GM12878 (cell line): ENCODE measurements around the gene IL17RE. TPM values are rescaled to one million over a fixed set of nuclear protein-coding genes. Genes with fewer than 3 reads are reported as not detected.

Experiments
- ATAC-seq: fragments of 200-7000 bp; cut with Tn5 transposase; 3 replicates; pipeline ENCODE4 v1.9.1; 2020; ENCODE audit warnings: mild to moderate bottlenecking, moderate library complexity
- BruUV-seq: library from RNA; stranded (reverse); fragments of 400-500 nt; replicated peaks from 2 replicates; lab custom pipeline; 2021; lab: Mats Ljungman, UMichigan
- CTCF ChIA-PET: fragments of 300-600 bp; sonication (Branson Sonifier 250); formaldehyde crosslinking; extraction: SDS; loops from one replicate; lab custom pipeline; 2021; ENCODE audit warnings: inconsistent platforms; lab: Yijun Ruan, JAX
- POLR2A ChIA-PET: fragments of 350-600 bp; formaldehyde crosslinking; extraction: SDS; loops from one replicate; lab custom pipeline; 2021; ENCODE audit warnings: inconsistent platforms; lab: Charles Lee
- RAD21 ChIA-PET: fragments of 300-600 bp; sonication (Branson Sonifier 250); formaldehyde crosslinking; loops from one replicate; lab custom pipeline; 2023; ENCODE audit warnings: antibody characterized with exemption; ENCODE audit not compliant: unreplicated experiment; lab: Charles Lee
- SMC1A ChIA-PET: fragments of 300-600 bp; sonication (Branson Sonifier 250); formaldehyde crosslinking; loops from one replicate; lab custom pipeline; 2023; ENCODE audit not compliant: unreplicated experiment, uncharacterized antibody; lab: Charles Lee
- DNase-seq: peaks from one replicate; pipeline ENCODE4 v3.0.0-alpha.2; 2011; ENCODE audit warnings: low read depth, low spot score
- FAIRE-seq: peaks from 3 replicates; lab custom pipeline; 2011; peaks lifted over from hg19 to GRCh38; lab: Jason Lieb, UNC
- H2AFZ ChIP-seq: 2 replicates; pipeline ENCODE4 v1.6.0; 2011; ENCODE audit warnings: low read depth, low read length, control low read depth; ENCODE audit not compliant: control insufficient read depth
- H3K27ac ChIP-seq: 2 replicates; pipeline ENCODE4 v1.5.1; 2011; ENCODE audit warnings: control low read depth; ENCODE audit not compliant: control insufficient read depth, insufficient read depth
- H3K27me3 ChIP-seq, 2 experiments: replicated peaks in 1 of 2; 2 replicates each; pipeline versions ENCODE4 v1.6.0 to v1.6.1; 2011; ENCODE audit warnings: low read length in 1 of 2; ENCODE audit not compliant: control insufficient read depth in 2 of 2, insufficient read depth in 2 of 2
- H3K36me3 ChIP-seq, 2 experiments: 2 replicates each; pipeline ENCODE4 v1.5.1; 2011; ENCODE audit warnings: low read length in 1 of 2; ENCODE audit not compliant: control insufficient read depth in 2 of 2, insufficient read depth in 2 of 2
- H3K4me1 ChIP-seq: 2 replicates; pipeline ENCODE4 v1.6.1; 2011; ENCODE audit warnings: mild to moderate bottlenecking, low read length, moderate library complexity, mixed read lengths; ENCODE audit not compliant: control insufficient read depth, insufficient read depth
- H3K4me2 ChIP-seq: 2 replicates; pipeline ENCODE4 v1.6.0; 2011; ENCODE audit warnings: control low read depth; ENCODE audit not compliant: control insufficient read depth, insufficient read depth
- H3K4me3 ChIP-seq: fragments of 200-600 bp; sonication (generic); 2 replicates; pipeline ENCODE4 v1.5.1; 2016
- H3K79me2 ChIP-seq: 2 replicates; pipeline ENCODE4 v1.6.0; 2011; ENCODE audit warnings: low read length; ENCODE audit not compliant: control insufficient read depth, insufficient read depth
- H3K9ac ChIP-seq: 2 replicates; pipeline ENCODE4 v1.8.0; 2011; ENCODE audit warnings: low read length, control low read depth, mixed read lengths; ENCODE audit not compliant: control insufficient read depth, insufficient read depth
- H3K9me3 ChIP-seq: replicated peaks from 3 replicates; pipeline ENCODE4 v1.5.1; 2011; ENCODE audit warnings: mild to moderate bottlenecking, low read length; ENCODE audit not compliant: control insufficient read depth, insufficient read depth
- H4K20me1 ChIP-seq: 2 replicates; pipeline ENCODE4 v1.6.0; 2011; ENCODE audit not compliant: control insufficient read depth, insufficient read depth
- BACH1 ChIP-seq: fragments of 450-650 bp; IDR thresholded peaks from 2 replicates; pipeline ENCODE4 v1.6.1; 2017; ENCODE audit warnings: mild to moderate bottlenecking, borderline replicate concordance
- FOXM1 ChIP-seq: IDR thresholded peaks from 2 replicates; pipeline ENCODE4 v1.6.1; 2012; ENCODE audit warnings: low read depth, mild to moderate bottlenecking, inconsistent platforms, low read length, moderate library complexity
- GATAD2B ChIP-seq: fragments of 450-650 bp; conservative IDR thresholded peaks from 2 replicates; pipeline ENCODE4 v1.6.1; 2017; ENCODE audit warnings: low read depth, mild to moderate bottlenecking, moderate library complexity
- KLF5 ChIP-seq: fragments of 450-650 bp; IDR thresholded peaks from 2 replicates; pipeline ENCODE4 v1.6.1; 2014; ENCODE audit warnings: mild to moderate bottlenecking; ENCODE audit not compliant: partially characterized antibody
- NR2F1 ChIP-seq: fragments of 450-650 bp; conservative IDR thresholded peaks from 2 replicates; pipeline ENCODE4 v1.6.1; 2017; ENCODE audit warnings: mild to moderate bottlenecking
- PAX5 ChIP-seq: IDR thresholded peaks from 2 replicates; pipeline ENCODE4 v1.6.1; 2011; ENCODE audit warnings: low read depth, low read length, borderline replicate concordance
- RCOR1 ChIP-seq: conservative IDR thresholded peaks from 2 replicates; pipeline ENCODE4 v1.6.1; 2012; ENCODE audit warnings: low read depth, low read length, improper control_type of control experiment
- RELA ChIP-seq: fragments of 450-650 bp; IDR thresholded peaks from 2 replicates; pipeline ENCODE4 v1.8.0; 2014; ENCODE audit warnings: borderline replicate concordance; ENCODE audit not compliant: partially characterized antibody
- RFX5 ChIP-seq: IDR thresholded peaks from 2 replicates; pipeline ENCODE4 v1.6.1; 2011; ENCODE audit warnings: low read depth, low read length, improper control_type of control experiment
- SIN3A ChIP-seq: IDR thresholded peaks from 2 replicates; pipeline ENCODE4 v1.6.1; 2012; ENCODE audit warnings: low read depth, low read length, improper control_type of control experiment
- SMAD1 ChIP-seq: fragments of 450-650 bp; IDR thresholded peaks from 2 replicates; pipeline ENCODE4 v1.6.1; 2018; ENCODE audit warnings: mild to moderate bottlenecking, low read depth; ENCODE audit not compliant: partially characterized antibody
- SP1 ChIP-seq: IDR thresholded peaks from one replicate; pipeline ENCODE4 v1.6.1; 2011; ENCODE audit warnings: low read depth, low read length
- ZBED1 ChIP-seq: IDR thresholded peaks from 2 replicates; pipeline ENCODE4 v1.6.1; 2016; ENCODE audit warnings: borderline replicate concordance
- ZSCAN29 ChIP-seq: fragments of 450-650 bp; IDR thresholded peaks from 2 replicates; pipeline ENCODE4 v1.6.1; 2017; ENCODE audit warnings: mild to moderate bottlenecking, moderate library complexity
- WGBS: methylation state at CpG from one replicate; pipeline ENCODE4 v1.1.6; 2016; ENCODE audit warnings: low lambda C conversion rate; ENCODE audit not compliant: insufficient replicate concordance, insufficient coverage; ENCODE audit errors: missing lambda C conversion rate; 5-methylcytosine and 5-hydroxymethylcytosine counted together
- in situ Hi-C: fragments of 300-500 bp; cut with MboI; formaldehyde crosslinking; loops from 9 replicates; pipeline ENCODE4 v1.14.3; 2018; ENCODE audit warnings: mixed read lengths
- intact Hi-C: fragments of 100-400 bp; cut with micrococcal nuclease; formaldehyde crosslinking; loops from one replicate; pipeline ENCODE4 v1.14.2; 2022; ENCODE audit not compliant: unreplicated experiment
- polyA plus RNA-seq, 11 experiments: library from polyadenylated mRNA; depleted of rRNA in 4 of 11; unstranded in 6 of 11; stranded (reverse) in 5 of 11; fragments of >200 nt; fragmentation: Nextera tagmentation in 4 of 11; fragmentation: Illumina TruSeq in 1 of 11; extraction: Ambion mirVana in 4 of 11; extraction: Trizol in 1 of 11; gene quantifications; 1 replicate in 1 of 11; 2 replicates in 10 of 11; pipeline versions ENCODE4 v1.2.1 to v1.2.3, GENCODE V29; 2011 to 2016; ENCODE audit warnings: inconsistent platforms in 2 of 11, missing spikeins in 2 of 11, low read depth in 1 of 11
- total RNA-seq, 4 experiments: library from RNA; depleted of rRNA in 3 of 4; stranded (reverse); fragments of >200 nt in 3 of 4; fragmentation: Illumina TruSeq in 1 of 4; extraction: Trizol in 1 of 4; gene quantifications; 2 replicates each; pipeline versions ENCODE4 v1.2.1 to v1.2.3, GENCODE V29; 2013 to 2021
- TF ChIP-seq, protein P1 (sequence below): fragments of 450-650 bp; IDR thresholded peaks from 2 replicates; pipeline ENCODE4 v1.6.1; 2016; ENCODE audit warnings: mild to moderate bottlenecking
- TF ChIP-seq, protein P2 (sequence below): fragments of 450-650 bp; conservative IDR thresholded peaks from 2 replicates; pipeline ENCODE4 v1.6.1; 2017; ENCODE audit warnings: mild to moderate bottlenecking, moderate library complexity
- TF ChIP-seq, protein P3 (sequence below): fragments of 450-650 bp; IDR thresholded peaks from 2 replicates; pipeline ENCODE4 v1.6.1; 2016; ENCODE audit warnings: mild to moderate bottlenecking, moderate library complexity, borderline replicate concordance
- TF ChIP-seq, protein P4 (sequence below): IDR thresholded peaks from 2 replicates; pipeline ENCODE4 v1.6.1; 2011; ENCODE audit warnings: borderline replicate concordance, low read depth, mild to moderate bottlenecking, moderate library complexity, mixed read lengths, low read length; ENCODE audit not compliant: insufficient read depth; ENCODE audit errors: extremely low read length

IL17RE gene
- total and polyA plus RNA-seq, 10 of the 15 experiments (the other 5 are each of a cell fraction or from before 2014, with no cell fraction given), result 0.04 to 0.51 (median 0.12) TPM; not detected in 2

DNA sequence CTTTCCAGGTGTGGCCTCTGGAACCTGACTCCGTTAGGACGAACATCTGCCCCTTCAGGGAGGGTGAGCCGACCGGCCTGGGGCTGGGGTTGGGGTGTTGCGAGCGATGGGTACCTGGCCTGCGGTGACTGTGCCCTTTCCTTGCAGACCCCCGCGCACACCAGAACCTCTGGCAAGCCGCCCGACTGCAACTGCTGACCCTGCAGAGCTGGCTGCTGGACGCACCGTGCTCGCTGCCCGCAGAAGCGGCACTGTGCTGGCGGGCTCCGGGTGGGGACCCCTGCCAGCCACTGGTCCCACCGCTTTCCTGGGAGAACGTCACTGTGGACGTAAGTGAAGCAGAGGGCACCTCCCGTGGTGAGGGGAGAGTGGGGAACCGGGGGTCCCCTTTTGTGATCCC, 25.5 kb downstream of the IL17RE start:
- Histone ChIP-seq H4K20me1 (no peaks in the 10 kb centered on the region), H3K9me3 (no peaks in the 10 kb centered on the region), H3K9ac (no peak overlapping the region), H3K4me1 (no peaks in the 10 kb centered on the region), H3K36me3 (no peaks in the 10 kb centered on the region), H3K79me2 (no peaks in the 10 kb centered on the region; the same call in 1 of the 2 replicates), H3K4me3 (no peak overlapping the region), H3K4me2 (no peak overlapping the region), H2AFZ (no peak overlapping the region), H3K27ac (no peak overlapping the region), H3K27me3 (peaks cover 3% of the 10 kb centered on the region in 2 experiments; a peak in 1 of 4 replicates)
- intact Hi-C loops (no loop called here), in situ Hi-C loops (no loop called here)
- CTCF ChIA-PET, result no interaction called here
- no peak for DNase-seq
- no peak for FAIRE-seq
- WGBS, result 78% methylated on average over 22 of the region's 23 CpGs
- SMC1A ChIA-PET, result no interaction called here
- RAD21 ChIA-PET, result no interaction called here
- POLR2A ChIA-PET, result no interaction called here
- TF ChIP-seq SP1 (no peak), NR2F1 (no peak), RCOR1 (no peak), RELA (no peak), SMAD1 (no peak), ZSCAN29 (no peak), PAX5 (no peak), ZBED1 (no peak), FOXM1 (no peak), KLF5 (no peak), BACH1 (no peak), GATAD2B (no peak), SIN3A (no peak), RFX5 (no peak)
- TF ChIP-seq, protein P1, sequence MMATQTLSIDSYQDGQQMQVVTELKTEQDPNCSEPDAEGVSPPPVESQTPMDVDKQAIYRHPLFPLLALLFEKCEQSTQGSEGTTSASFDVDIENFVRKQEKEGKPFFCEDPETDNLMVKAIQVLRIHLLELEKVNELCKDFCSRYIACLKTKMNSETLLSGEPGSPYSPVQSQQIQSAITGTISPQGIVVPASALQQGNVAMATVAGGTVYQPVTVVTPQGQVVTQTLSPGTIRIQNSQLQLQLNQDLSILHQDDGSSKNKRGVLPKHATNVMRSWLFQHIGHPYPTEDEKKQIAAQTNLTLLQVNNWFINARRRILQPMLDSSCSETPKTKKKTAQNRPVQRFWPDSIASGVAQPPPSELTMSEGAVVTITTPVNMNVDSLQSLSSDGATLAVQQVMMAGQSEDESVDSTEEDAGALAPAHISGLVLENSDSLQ, result no peak
- TF ChIP-seq, protein P2, sequence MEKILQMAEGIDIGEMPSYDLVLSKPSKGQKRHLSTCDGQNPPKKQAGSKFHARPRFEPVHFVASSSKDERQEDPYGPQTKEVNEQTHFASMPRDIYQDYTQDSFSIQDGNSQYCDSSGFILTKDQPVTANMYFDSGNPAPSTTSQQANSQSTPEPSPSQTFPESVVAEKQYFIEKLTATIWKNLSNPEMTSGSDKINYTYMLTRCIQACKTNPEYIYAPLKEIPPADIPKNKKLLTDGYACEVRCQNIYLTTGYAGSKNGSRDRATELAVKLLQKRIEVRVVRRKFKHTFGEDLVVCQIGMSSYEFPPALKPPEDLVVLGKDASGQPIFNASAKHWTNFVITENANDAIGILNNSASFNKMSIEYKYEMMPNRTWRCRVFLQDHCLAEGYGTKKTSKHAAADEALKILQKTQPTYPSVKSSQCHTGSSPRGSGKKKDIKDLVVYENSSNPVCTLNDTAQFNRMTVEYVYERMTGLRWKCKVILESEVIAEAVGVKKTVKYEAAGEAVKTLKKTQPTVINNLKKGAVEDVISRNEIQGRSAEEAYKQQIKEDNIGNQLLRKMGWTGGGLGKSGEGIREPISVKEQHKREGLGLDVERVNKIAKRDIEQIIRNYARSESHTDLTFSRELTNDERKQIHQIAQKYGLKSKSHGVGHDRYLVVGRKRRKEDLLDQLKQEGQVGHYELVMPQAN, result no peak
- TF ChIP-seq, protein P3, sequence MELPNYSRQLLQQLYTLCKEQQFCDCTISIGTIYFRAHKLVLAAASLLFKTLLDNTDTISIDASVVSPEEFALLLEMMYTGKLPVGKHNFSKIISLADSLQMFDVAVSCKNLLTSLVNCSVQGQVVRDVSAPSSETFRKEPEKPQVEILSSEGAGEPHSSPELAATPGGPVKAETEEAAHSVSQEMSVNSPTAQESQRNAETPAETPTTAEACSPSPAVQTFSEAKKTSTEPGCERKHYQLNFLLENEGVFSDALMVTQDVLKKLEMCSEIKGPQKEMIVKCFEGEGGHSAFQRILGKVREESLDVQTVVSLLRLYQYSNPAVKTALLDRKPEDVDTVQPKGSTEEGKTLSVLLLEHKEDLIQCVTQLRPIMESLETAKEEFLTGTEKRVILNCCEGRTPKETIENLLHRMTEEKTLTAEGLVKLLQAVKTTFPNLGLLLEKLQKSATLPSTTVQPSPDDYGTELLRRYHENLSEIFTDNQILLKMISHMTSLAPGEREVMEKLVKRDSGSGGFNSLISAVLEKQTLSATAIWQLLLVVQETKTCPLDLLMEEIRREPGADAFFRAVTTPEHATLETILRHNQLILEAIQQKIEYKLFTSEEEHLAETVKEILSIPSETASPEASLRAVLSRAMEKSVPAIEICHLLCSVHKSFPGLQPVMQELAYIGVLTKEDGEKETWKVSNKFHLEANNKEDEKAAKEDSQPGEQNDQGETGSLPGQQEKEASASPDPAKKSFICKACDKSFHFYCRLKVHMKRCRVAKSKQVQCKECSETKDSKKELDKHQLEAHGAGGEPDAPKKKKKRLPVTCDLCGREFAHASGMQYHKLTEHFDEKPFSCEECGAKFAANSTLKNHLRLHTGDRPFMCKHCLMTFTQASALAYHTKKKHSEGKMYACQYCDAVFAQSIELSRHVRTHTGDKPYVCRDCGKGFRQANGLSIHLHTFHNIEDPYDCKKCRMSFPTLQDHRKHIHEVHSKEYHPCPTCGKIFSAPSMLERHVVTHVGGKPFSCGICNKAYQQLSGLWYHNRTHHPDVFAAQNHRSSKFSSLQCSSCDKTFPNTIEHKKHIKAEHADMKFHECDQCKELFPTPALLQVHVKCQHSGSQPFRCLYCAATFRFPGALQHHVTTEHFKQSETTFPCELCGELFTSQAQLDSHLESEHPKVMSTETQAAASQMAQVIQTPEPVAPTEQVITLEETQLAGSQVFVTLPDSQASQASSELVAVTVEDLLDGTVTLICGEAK, result no peak
- TF ChIP-seq, protein P4, sequence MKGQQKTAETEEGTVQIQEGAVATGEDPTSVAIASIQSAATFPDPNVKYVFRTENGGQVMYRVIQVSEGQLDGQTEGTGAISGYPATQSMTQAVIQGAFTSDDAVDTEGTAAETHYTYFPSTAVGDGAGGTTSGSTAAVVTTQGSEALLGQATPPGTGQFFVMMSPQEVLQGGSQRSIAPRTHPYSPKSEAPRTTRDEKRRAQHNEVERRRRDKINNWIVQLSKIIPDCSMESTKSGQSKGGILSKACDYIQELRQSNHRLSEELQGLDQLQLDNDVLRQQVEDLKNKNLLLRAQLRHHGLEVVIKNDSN, result no peak
- BruUV-seq, result no TSS peak
- no peak for ATAC-seq
